ENCODE measurements around the gene WASHC3.
A peak's percentile ranks its signal among the peaks of the same experiment; 100 is the strongest.
"Not testable (repeated sequence)": the region's sequence is repeated elsewhere in the genome, so short reads cannot be mapped to it uniquely, and the experiment has no call there.

Gene WASHC3, protein sequence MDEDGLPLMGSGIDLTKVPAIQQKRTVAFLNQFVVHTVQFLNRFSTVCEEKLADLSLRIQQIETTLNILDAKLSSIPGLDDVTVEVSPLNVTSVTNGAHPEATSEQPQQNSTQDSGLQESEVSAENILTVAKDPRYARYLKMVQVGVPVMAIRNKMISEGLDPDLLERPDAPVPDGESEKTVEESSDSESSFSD

DNA sequence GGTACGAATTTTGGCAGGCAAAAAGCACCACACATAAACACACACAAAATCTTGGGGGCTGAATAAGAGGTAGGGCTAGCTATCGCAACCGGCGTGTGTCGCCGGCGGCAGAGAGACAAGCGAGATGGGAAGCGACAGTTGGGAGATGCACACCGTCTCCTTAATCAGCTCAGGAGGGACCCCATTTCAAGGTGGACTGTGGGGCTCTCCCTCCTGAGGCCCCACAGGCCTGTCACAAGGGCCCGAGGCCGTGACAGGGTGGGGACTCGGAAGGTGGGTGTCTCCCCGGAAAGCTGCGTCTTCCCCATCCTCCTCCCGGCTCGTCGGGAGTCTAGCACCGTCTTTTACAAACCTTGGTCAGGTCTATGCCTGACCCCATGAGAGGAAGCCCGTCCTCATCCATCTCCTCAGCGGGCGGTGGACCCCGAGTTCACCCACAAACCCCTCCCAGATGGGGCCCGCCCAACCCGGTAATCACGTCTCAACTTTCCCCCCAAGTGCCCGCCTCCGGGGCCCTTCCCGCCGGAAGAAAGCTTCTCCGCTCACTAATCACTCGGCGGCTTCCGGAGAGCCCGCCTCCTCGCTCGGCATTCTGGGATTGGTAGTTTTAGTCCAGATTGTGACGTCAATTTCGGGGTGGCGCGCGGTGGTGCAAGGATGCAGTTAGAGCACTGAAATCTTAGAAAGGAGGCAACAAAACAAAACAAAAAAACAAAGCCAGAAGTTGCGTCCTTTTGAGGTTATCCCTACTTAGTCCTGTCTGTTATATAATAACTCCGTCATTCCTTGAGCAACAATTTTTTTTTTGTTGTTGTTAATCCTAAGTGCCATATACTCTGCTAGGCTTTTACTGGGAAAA, at the start of gene WASHC3:
TSS of gene WASHC3 (minus strand) at position 432 of the 859 bp plus-strand sequence. CDS start at position 403, 29 bp downstream.
- peak; percentile 81 for DNase-seq

DNA sequence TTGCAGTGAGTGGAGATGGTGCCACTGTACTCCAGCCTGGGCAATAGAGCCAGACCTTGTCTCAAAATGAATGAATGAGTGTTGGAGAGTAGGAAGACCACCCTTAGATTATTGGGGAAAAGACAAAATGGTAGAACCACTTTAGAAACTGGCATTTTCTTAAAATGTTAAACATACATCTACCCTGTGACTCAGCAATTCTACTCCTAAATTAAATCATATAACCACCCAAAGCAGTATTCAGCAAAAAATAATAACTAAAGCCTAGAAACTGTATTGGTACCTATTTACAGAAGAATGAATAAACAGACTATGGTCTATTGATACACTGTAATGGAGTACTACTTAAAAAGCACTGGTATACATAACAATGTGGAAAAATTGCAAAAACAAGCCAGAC, 49.0 kb upstream of the WASHC3 start:
- DNase-seq, result no peak

DNA sequence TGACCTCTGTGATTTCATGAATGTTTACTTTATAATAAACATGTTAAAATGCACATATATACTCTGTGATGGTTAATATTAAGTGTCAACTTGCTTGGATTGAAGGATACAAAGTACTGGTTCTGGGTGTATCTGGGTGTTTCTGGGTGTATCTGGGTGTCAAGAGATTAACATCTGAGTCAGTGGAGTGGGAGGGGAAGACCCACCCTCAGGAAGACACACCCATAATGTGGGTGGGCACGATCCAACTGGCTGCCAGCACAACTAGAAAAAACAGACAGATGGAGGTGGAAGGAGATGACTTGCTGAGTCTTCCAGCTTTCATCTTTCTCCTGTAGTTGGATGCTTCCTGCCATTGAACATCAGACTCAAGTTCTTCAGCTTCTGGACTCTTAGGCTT, 46.2 kb upstream of the WASHC3 start:
- DNase-seq, result no peak

DNA sequence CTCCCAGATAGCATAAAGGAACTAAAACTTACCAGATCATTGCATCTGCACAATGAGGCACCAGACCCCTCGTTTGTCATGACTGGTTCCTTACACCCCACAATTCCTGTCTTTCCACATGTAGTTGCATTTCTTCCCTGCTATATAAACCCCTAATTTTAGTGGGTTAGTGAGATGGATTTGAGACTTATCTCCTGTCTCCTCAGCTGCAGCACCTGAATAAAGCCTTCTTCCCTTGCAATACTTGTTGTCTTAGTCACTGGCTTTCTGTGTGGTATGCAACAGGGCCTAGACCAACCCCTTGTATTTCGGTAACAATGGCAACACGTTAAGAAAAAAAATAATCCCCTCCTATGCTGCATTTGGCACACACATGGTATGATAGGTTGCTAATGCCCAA, 45.1 kb upstream of the WASHC3 start:
- no peak for DNase-seq

DNA sequence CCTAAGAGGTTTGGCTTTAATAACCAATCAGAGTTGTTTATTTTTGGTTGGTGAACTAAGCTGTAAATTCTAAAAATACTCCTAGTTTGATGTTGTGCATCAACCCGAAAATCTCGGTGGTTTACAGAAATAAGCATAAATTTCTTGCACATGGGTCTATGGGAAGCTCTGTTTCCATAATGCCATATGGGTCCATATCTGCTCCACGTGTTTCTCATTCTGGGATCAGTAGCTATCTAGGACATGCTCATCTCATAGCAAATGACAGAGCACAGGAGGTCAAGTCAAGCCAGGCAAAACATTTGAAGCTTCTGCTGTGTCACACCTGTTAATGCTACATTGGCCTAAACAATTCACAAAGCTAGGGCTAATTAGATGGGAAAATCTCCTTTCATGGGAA, 35.1 kb upstream of the WASHC3 start:
- DNase-seq, result no peak

DNA sequence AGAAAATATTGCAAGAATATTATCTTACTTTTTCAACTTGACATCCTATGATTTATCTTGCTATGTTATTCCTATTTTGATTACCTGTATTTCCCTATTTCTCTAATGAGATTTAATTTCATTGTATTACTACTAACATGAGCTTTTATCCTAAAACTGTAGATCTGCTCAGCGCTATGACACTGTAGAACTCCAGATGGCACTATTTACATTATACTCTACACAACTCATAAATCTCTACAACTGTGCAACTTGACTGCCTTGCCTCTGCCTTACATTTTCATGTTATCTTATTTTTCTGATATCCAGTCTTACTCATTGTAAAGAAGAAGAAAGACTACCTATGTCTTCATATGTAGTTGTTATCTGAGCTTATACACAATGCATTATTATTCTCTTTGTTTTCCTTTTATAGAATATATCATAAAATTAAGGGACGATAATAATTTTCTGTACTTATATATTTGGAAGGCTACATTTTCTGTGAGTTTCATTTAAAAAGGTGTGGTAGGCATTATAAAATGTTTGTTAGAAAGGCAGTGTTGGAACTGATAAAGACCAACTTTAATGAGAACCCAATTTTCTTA, 34.0 kb upstream of the WASHC3 start:
- no peak for DNase-seq

DNA sequence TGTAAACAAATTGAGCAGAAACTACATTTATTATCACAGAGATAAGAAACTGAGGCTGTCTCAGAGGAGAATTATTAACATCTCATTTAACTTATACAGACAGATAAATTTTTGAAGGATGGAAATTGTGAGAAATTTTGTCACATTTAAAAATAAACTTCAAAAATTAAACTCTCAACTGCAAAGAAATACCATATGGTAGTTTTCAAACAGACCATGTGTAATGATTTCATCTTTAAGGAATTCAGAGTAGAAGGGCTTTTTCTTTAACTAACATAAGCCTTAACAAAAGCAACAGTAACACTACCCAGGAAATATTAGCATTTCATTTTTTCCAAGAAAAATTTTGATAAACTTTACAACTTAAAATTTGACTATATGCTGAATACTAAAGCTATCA, 31.5 kb upstream of the WASHC3 start:
- DNase-seq, result no peak

DNA sequence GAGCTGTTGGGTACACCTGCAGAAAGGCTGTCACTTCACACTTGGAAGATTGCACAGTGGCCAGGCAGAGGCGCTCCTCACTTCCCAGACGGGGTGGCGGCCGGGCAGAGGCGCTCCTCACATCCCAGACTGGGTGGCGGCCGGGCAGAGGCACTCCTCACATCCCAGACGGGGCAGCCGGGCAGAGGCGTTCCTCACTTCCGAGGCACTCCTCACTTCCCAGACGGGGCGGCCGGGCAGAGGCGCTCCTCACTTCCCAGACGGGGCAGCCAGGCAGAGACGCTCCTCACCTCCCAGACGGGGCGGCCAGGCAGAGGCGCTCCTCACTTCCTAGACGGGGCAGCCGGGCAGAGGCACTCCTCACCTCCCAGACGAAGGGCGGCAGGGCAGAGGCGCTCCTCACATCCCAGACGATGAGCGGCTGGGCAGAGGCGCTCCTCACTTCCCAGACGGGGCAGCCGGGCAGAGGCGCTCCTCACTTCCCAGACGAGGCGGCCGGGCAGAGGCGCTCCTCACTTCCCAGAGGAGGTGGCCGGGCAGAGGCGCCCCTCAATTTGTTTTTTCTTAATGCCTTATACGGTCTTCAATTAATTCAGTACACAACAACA, 27.5 kb upstream of the WASHC3 start:
- DNase-seq, result not testable (repeated sequence)

DNA sequence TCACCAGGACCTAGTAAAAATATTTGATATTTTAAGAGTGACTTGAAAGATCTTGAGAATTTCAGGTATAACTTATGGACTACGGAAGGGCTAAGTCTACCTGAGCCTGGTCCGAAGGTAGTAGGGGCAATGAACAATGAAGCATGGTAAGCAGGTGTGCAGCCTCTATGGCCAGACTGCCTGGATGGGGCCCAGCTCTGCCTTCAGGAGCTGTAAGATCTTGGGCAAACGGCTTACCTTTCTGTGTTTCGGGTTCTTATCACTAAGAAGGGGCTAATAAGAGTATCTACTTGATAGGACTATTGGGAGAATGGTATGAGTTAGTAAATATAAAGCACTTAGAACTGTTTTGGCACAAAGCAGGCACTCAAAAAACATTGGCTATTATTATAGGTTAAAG, 19.1 kb upstream of the WASHC3 start:
- no peak for DNase-seq

DNA sequence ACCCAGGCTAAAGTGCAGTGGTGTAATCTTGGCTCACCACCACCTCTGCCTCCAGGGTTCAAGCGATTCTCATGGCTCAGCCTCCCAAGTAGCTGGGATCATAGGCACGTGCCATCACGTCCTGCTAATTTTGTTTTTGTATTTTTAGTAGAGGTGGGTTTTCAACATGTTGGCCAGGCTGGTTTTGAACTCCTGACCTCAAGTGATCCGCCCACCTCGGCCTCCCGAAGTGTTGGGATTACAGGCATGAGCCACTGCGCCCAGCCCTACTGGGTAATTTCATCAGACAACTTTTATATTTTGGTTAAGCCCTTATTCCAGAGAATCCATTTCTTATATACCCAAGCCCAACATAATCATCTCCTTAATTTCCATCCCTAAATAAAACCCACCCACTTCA, 10.3 kb upstream of the WASHC3 start:
- not testable (repeated sequence) for DNase-seq

DNA sequence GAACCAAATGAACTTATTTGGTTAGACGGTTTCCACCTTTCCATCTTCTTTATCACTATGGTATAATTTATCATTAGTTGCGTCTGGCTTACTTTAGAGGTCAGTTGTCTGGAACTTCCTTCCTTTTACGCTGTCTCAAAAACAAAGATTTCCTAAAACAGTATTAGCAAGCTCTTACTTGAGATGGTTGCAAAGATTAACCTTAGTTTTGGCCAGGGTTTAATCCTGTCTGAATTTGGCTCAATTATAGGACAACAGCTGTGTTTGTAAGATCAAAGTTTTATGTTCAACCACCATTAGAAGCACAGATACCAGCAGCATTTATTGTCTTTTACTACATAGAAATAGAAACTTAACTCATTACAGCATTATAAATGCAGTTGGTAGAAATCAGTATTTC, 7.9 kb upstream of the WASHC3 start:
- no peak for DNase-seq

DNA sequence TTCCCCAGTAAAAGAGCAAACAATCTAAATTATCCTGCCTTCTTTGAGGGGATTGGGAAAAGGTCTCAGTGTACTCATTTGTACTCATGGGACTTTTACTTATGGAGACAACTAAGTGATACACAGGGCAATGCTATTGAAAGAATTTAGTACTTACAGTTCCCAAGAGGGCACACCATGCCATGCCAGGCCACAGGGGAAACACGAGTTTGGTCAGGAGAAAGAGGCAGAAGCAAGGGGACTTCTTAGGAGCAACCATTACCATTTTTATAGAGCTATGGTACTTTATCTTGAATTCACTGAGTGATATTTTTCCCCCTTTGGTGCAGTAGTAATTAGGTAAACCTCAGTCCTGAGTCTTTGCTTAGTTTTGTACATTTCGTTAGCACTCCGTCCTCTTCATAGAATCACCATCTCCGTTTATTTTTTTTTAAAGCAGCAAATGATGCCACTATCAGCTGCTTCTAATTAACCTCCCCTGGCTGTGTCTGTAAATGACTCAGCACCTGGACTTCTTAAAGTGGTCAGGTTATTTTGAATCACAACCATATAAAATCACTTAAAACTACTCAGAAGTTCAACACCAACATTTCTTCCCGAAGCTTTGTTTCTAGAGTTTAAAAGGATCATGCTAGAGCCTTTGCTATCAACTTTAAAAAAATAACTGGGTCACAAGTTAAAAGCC, 5.9 kb upstream of the WASHC3 start:
- no peak for DNase-seq

DNA sequence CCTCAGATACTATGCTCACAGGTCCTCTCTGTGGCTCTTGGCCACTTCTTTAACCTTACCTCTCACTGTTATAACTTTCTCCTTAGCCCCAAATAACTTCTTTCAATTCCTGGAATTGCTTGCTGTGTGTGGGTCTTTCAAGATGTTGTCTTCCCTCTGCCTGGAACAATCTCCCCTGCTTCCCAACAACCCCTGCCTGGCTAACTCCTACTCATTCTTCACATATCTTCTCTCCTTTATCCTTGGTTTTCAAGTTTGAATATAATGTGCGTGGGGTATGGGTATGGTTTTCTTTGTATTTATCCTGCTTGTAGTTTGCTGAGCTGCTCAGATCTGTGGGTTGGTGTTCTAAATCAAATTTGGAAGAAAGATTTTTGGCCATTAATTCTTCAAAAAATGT, 2.7 kb upstream of the WASHC3 start:
- no peak for DNase-seq

DNA sequence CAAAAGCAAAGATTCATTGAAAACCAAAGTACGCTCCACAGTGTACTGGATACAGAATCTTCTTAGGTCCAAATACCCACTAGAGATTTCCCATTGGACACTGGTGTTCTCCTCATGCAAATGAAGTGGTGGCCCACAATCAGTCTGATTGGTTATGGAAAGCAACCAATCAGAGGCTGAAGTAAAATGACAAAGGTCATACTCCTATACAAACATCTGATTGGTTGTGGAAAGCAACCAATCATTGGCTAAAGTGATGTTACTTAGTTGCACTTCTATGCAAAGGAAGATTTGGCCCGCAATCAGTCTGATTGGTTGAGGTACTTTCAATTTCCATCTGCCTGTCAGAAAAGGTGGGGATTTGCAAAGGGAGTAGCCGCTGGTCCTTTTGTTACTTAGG, 1.3 kb upstream of the WASHC3 start:
- no peak for DNase-seq

DNA sequence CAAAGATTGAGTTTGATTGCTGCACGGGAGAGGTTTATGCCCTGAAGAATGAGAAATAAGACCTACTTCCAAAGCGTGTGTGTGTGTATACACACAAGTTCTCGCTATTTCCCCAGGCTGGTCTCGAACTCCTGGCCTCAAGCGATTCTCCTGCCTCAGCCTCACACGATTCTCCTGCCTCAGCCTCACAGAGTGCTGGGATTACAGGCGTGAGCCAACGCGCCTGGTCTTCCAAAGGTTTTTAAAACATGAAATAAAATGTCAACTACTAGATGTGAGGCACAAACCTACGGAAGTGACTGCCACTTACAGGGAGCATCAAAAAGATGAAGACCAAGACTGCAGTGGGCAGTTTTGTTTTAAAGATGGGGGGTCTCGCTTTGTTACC, 622 bp upstream of the WASHC3 start:
- no peak for DNase-seq

DNA sequence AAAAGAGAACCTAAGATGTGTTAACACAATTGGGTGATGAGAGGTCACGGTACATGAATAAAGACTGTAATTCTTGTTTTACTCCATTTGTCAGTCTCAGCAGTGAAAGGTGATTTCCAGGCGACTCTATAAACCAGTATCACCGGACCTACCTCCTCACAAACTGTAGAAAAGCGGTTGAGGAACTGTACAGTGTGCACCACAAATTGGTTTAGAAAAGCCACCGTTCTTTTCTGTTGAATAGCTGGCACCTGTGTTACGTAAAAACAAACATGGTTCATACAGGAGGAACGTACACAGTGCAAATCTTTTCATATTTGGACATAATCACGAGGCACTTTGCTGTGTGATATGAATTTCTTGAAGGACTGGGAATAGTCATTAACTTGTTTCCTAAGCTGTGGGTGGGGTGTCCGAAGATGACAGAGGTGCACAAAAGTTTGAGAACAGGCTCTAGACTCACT, 663 bp downstream of the WASHC3 start:
- DNase-seq, result no peak

DNA sequence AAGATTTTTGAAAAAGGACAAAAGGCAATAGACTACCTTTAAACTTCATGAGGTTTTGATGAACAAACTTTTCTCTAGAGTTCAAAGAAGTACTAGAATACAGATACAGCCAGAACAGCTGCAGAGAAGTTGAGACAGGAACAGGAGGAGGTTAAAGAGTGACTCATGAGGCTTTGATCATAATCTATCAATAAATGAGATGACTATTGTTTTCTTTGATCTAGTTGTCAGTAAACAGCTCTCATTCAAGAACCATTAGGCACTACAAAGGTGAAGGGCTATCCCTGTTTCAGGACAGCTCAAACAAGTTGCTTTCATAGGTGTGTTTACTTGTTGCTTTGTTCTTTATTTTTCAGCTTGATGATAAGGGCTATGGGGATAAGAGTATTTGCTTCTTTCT, 2.4 kb downstream of the WASHC3 start:
- no peak for DNase-seq

DNA sequence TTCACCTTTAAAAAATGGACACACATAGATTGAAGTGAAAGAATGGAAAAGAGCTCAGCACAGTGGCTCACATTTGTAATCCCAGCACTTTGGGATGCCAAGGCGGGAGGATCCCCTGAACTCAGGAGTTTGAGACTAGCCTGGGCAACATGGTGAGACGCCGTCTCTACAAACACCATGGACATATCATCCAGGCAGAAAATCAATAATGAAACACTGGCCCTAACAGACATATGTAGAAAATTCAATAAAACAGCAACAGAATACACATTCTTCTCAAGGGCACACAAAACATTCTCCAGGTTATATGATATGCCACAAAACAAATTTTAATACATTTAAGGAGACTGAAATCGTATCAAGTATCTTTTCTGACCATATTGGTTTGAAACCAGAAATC, 7.4 kb downstream of the WASHC3 start:
- no peak for DNase-seq

DNA sequence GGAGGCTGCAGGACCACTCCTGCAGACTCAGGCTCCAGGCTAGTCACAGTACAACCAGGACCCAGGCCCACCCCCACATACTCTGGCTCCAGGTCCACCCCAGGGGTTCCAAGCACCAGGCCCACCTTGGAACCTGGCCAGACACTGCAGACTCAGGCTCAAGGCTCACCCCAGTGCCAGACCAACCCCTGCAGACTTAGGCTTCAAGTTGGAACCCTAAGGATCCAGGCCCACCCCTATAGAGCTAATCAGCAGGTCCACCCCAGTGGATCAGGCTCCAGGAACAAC, 8.8 kb downstream of the WASHC3 start:
- DNase-seq, result no peak

DNA sequence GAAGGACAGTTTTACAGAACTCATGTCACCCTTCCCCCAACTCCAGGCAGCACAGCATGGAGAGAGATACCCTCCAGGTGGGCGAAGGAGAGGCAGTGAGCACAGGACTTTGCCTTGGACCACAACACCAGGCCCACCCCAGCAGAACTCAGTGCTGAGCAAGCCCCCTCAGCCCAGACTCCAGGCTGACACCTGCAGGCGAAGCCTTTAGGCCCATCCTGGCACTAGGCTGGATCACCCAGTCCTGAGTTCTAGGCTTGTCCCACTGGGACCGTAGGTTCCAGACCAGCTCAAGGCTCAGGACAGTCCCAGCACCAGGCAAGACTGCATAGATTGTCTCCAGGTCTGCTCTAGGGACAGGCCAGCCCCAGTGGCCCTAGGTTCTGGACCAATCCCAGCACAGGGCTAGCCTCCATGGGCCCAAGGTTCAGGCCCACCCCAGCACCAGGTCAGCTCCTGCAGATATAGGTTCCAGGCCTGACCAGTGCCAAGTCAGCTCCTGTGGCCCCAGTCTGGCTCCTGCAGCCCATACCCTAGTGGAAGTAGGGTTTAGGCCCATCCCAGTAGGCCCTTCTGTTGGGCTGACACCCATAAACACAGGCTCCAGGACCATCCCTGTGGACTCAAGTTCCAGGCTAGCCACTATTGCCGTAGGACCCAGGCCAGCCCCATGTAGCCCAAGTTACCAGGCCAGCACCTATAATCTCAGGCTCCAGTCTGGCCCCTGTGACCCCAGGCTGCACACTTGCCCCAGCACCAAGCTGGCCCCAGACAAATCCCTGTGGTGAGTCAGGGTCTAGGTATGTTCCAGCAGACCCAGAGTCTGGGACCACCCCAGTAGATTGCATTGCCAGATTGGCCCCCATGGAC, 9.4 kb downstream of the WASHC3 start:
- DNase-seq, result no peak

DNA sequence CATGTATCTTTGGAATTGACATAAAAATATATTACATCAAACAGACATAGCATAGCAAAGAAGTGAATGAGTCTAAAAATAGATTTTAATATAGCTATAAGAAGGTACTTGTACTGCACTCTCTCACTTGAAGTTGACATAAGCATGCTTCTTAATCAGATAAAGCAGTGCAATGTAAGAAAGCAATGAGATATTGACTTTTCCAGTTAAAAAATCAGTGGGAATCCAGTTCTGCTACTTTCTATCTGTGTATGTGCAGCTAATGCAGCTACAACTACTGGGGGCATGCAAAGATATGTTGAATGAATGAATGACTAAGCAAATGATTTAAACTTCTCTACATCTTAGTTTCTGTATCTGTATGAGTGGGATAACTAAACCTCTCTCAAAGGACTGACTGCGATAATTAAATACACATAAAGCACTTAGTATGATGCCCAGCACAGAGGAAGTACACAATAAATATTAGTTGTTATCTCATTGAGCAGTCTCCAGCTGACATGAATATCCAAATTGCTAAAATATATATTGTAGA, 10.3 kb downstream of the WASHC3 start:
- DNase-seq, result no peak
